ENCODE data around the gene ABCA13.

Gene ABCA13

DNA sequence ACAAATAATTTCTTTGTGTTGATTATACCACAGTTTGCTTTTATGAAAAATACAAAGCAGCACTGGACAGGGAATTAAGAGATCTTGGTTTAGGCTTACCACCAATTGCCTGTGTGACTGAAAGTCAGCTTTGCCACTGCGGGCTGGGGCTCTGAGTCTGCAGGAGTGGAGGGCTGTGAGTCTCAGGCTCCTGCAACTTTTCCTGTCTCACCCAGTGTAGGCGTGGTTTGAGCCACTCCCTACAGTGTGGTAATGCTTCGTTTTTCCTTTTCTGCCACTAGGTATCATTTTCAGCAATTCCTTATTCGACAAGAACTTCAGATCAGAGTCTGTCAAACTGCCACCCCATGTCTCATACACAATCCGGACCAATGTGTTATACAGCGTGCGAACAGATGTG, 180.6 kb downstream of the ABCA13 start:
- peak overlapping the region in 4 of 11 experiments; percentile 12 to 64 (median 59); a peak in 7 of 22 replicates for H3K9ac ChIP-seq
- no peaks in the 10 kb centered on the region for H3K27me3 ChIP-seq
- peak overlapping the region in 8 of 11 experiments; percentile 11 to 87 (median 82); a peak in 16 of 22 replicates for H3K27ac ChIP-seq
- H3K4me1 ChIP-seq: peaks cover 24 to 70% (median 49%) of the 10 kb centered on the region in 10 experiments
- peaks cover 0 to 4% (median 0%) of the 10 kb centered on the region in 11 experiments; a peak in 4 of 22 replicates for H3K9me3 ChIP-seq (replicated peaks in 1 of 11)
- no peaks in the 10 kb centered on the region for H4K20me1 ChIP-seq
- no peak for TF ChIP-seq Cebpa-rat (IDR thresholded peaks at IDR 0.05)
- H3K4me2 ChIP-seq: peak overlapping the region in 9 of 11 experiments; percentile 1 to 70 (median 57); a peak in 16 of 22 replicates
- no peaks in the 10 kb centered on the region for H3K36me3 ChIP-seq
- no peak overlapping the region; a peak in 2 of 20 replicates for H3K4me3 ChIP-seq

DNA sequence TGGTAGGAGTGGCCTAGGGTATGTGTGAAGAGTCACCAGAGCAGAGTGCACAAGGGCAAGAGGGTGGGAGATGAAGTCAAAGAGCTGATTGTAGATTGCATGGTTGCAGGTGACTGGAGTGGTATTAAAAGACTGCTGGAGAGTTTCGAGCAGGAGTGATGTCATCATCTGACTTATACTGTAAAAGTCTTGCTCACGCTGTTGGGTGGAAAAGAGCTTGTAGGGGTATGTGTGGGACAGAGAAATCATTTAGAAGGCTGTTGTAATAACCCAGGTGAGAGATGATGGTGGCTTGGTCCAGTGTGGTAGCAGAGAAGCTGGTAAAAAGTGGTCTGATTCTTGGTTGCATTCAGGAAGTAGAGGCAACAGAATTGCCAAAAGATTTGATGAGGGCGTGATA, 184.1 kb downstream of the ABCA13 start:
- no peak overlapping the region for H3K4me3 ChIP-seq
- no peaks in the 10 kb centered on the region for H4K20me1 ChIP-seq
- H3K36me3 ChIP-seq: no peaks in the 10 kb centered on the region
- H3K4me2 ChIP-seq: peak overlapping the region in 4 of 11 experiments; percentile 48 to 67 (median 62); a peak in 2 of 22 replicates
- H3K9ac ChIP-seq: no peak overlapping the region
- H3K27me3 ChIP-seq: no peaks in the 10 kb centered on the region
- peaks cover 0 to 4% (median 0%) of the 10 kb centered on the region in 11 experiments; a peak in 3 of 22 replicates for H3K9me3 ChIP-seq (replicated peaks in 1 of 11)
- H3K4me1 ChIP-seq: peaks cover 19 to 49% (median 38%) of the 10 kb centered on the region in 10 experiments
- no peak overlapping the region for H3K27ac ChIP-seq
- TF ChIP-seq Cebpa-rat (IDR thresholded peaks at IDR 0.05): no peak

DNA sequence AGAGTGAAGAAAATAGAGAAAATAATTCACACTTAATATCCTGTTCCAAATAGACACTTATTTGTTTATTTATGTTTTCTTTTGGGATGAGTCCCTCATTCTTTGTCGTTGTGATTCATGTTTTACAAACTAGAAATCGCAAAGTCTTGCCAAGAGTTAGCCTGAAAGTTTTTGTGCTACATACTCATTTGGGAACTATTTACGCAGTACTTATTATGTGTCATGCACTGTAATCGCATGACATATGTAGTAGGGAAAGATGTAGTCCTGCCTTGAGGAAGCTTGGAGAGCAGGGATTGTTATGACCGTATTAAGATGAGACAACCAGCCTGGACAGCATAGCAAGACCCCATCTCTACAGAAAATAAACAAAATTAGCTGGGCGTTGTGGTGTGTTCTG, 189.3 kb downstream of the ABCA13 start:
- peaks cover 0 to 21% (median 14%) of the 10 kb centered on the region in 10 experiments; a peak in 14 of 20 replicates for H3K4me1 ChIP-seq
- H3K4me2 ChIP-seq: no peak overlapping the region
- no peak overlapping the region for H3K27ac ChIP-seq
- H3K36me3 ChIP-seq: no peaks in the 10 kb centered on the region
- no peaks in the 10 kb centered on the region for H4K20me1 ChIP-seq
- H3K27me3 ChIP-seq: no peaks in the 10 kb centered on the region
- no peak for TF ChIP-seq Cebpa-rat (IDR thresholded peaks at IDR 0.05)
- H3K9me3 ChIP-seq (replicated peaks in 1 of 11): peaks cover 0 to 4% (median 0%) of the 10 kb centered on the region in 11 experiments; a peak in 1 of 22 replicates
- H3K4me3 ChIP-seq: no peak overlapping the region
- no peak overlapping the region for H3K9ac ChIP-seq

DNA sequence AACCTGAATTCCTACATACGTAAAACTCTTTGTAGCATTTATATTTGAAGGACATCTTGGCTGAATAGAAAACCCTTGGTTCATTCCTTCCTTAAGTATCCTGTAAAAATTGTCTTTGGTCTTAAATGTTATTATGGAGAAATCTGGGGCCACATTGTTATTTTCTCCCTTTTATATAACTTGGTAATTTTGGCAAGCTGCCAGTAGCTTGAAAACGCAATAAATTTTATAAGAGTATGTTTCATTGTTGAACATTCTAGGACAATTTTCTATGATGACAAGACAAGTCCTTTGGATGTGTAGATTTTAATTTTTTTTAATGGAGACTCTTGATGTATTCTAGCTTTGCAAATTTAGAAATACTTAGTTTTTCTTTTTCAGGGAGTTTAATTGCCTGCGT, 191.9 kb downstream of the ABCA13 start:
- H3K27me3 ChIP-seq: no peaks in the 10 kb centered on the region
- no peaks in the 10 kb centered on the region for H3K36me3 ChIP-seq
- H3K4me1 ChIP-seq: peaks cover 0 to 4% (median 0%) of the 10 kb centered on the region in 10 experiments; a peak in 1 of 20 replicates
- no peak overlapping the region for H3K9ac ChIP-seq
- no peak overlapping the region for H3K4me2 ChIP-seq
- H3K9me3 ChIP-seq (replicated peaks in 1 of 11): peaks cover 0 to 4% (median 0%) of the 10 kb centered on the region in 11 experiments; a peak in 1 of 22 replicates
- no peak for TF ChIP-seq Cebpa-rat (IDR thresholded peaks at IDR 0.05)
- H4K20me1 ChIP-seq: no peaks in the 10 kb centered on the region
- H3K4me3 ChIP-seq: no peak overlapping the region
- no peak overlapping the region for H3K27ac ChIP-seq

DNA sequence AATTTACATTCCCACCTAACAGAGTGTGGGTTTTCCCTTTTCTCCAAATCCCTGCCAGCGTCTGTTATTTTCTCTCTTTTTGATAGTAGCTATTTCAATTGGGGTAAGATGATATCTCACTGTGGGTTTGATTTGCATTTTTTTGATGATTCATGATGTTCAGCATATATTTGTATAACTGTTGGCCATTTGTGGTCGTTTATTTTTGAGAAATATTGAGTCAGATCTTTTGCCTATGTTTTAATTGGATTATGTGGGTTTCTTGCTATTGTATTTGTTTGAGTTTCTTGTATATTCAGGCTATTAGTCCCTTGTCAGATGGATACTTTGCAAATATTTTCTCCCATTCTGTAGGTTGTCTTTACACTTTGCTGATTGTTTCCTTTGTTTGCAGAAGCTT, 193.8 kb downstream of the ABCA13 start:
- Histone ChIP-seq H3K9ac (no peak overlapping the region), H3K36me3 (no peaks in the 10 kb centered on the region), H3K4me3 (no peak overlapping the region), H3K4me2 (no peak overlapping the region; a peak in 1 of 22 replicates), H3K4me1 (peaks cover 0 to 4% (median 0%) of the 10 kb centered on the region in 10 experiments; a peak in 1 of 20 replicates), H3K27ac (no peak overlapping the region), H4K20me1 (no peaks in the 10 kb centered on the region), H3K27me3 (no peaks in the 10 kb centered on the region), H3K9me3 (replicated peaks in 1 of 11) (peaks cover 0 to 15% (median 5%) of the 10 kb centered on the region in 11 experiments; a peak in 6 of 22 replicates)
- no peak for TF ChIP-seq Cebpa-rat (IDR thresholded peaks at IDR 0.05)

DNA sequence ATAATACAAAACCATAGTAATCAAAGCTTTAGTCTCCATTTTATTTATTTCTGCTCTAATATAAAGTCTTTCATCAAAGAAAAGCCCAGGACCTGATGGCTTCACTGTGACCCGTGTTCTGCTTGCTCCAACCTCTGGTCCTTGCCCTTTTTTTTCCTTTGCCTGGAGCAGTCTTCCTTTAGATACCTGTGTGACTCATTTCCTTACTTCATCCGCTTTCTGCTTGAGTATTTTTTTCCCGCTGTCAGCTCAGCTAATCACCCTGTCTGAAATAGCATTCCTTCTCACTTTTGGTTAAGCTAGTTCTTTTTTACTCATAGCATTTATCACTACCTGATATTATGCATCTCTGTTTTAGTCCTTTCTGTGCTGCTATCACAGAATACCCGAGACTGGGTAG, 194.8 kb downstream of the ABCA13 start:
- no peak overlapping the region for H3K4me3 ChIP-seq
- no peak overlapping the region for H3K9ac ChIP-seq
- TF ChIP-seq Cebpa-rat (IDR thresholded peaks at IDR 0.05): no peak
- H3K4me2 ChIP-seq: no peak overlapping the region
- peaks cover 8 to 22% (median 15%) of the 10 kb centered on the region in 11 experiments for H3K9me3 ChIP-seq (replicated peaks in 1 of 11)
- H4K20me1 ChIP-seq: no peaks in the 10 kb centered on the region
- H3K36me3 ChIP-seq: no peaks in the 10 kb centered on the region
- no peak overlapping the region for H3K27ac ChIP-seq
- no peaks in the 10 kb centered on the region for H3K27me3 ChIP-seq
- H3K4me1 ChIP-seq: peaks cover 0 to 4% (median 0%) of the 10 kb centered on the region in 10 experiments; a peak in 1 of 20 replicates

DNA sequence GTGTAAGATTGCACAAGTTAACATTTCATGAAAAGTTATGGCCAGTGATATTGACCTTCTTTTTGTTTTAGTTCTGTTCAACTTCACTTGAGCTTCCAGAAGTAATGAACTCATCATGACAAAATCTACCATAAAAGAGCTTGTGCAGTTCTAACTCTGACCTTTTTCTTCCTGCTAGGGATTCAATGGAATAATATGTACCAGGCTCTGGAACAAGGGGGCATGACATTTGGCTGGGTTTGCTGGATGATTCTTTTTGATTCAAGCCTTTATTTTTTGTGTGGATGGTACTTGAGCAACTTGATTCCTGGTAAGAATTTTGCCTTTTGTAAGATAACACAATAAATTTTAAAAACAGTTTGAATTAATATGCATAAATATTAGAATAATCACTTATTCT, 205.0 kb downstream of the ABCA13 start:
- TF ChIP-seq Cebpa-rat (IDR thresholded peaks at IDR 0.05): no peak
- Histone ChIP-seq H3K4me3 (no peak overlapping the region), H3K27me3 (no peaks in the 10 kb centered on the region), H3K9me3 (replicated peaks in 1 of 11) (peaks cover 2 to 7% (median 4%) of the 10 kb centered on the region in 11 experiments; a peak in 20 of 22 replicates), H3K27ac (no peak overlapping the region), H3K4me1 (peaks cover 0 to 16% (median 8%) of the 10 kb centered on the region in 10 experiments; a peak in 12 of 20 replicates), H3K4me2 (no peak overlapping the region), H3K36me3 (no peaks in the 10 kb centered on the region), H3K9ac (no peak overlapping the region), H4K20me1 (no peaks in the 10 kb centered on the region)

DNA sequence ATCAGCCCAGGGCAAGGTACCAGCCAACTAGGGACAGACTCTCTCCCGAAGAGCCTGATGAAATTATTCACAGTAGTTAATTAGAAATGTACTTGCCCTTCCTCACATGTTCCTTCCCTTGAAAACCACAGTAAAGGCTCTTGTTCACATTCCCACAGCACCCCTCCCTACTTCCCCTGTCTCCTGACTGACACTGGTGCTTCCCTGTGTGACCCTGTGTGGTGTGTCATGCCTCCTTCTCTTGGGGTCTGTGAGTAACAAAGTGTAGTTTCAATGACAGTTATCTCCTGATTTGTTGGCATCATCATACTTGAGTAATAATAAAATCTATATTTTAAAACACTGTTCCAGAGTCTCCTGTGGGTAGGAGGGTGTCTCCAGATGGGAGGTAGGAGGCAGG, 209.7 kb downstream of the ABCA13 start:
- Histone ChIP-seq H3K4me2 (peak overlapping the region in 6 of 11 experiments; percentile 34 to 60 (median 36); a peak in 11 of 22 replicates), H3K9me3 (replicated peaks in 1 of 11) (no peaks in the 10 kb centered on the region), H3K27me3 (no peaks in the 10 kb centered on the region), H4K20me1 (no peaks in the 10 kb centered on the region), H3K36me3 (no peaks in the 10 kb centered on the region), H3K4me3 (no peak overlapping the region), H3K27ac (no peak overlapping the region), H3K9ac (no peak overlapping the region), H3K4me1 (peaks cover 0 to 18% (median 7%) of the 10 kb centered on the region in 10 experiments; a peak in 12 of 20 replicates)
- TF ChIP-seq Cebpa-rat (IDR thresholded peaks at IDR 0.05): no peak

DNA sequence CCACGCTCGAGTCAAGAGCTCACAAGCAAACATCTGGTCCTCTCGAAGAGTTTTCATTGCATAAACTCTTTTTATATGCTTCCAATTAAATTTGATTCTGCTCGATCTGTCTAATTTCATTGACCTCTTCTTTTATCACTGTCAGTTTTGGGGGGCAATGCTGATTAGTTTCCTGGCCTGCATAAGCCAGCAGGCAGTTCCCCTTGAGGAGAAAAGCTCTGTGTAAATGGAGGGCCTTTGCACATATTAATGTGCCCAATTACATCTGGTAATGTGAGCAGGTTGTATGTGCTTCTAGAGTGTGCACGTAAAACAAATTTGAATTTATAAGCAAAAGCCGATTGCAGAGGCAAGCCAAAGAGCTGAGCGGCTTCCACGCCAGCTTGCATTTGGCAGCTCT, 210.3 kb downstream of the ABCA13 start:
- no peaks in the 10 kb centered on the region for H3K9me3 ChIP-seq (replicated peaks in 1 of 11)
- H3K4me2 ChIP-seq: no peak overlapping the region
- no peak overlapping the region for H3K9ac ChIP-seq
- H3K4me1 ChIP-seq: peaks cover 0 to 18% (median 7%) of the 10 kb centered on the region in 10 experiments; a peak in 12 of 20 replicates
- H3K27me3 ChIP-seq: no peaks in the 10 kb centered on the region
- H4K20me1 ChIP-seq: no peaks in the 10 kb centered on the region
- no peak for TF ChIP-seq Cebpa-rat (IDR thresholded peaks at IDR 0.05)
- no peak overlapping the region for H3K27ac ChIP-seq
- H3K36me3 ChIP-seq: no peaks in the 10 kb centered on the region
- no peak overlapping the region for H3K4me3 ChIP-seq

Measured in BLaER1 treated with 17β-estradiol and CSF1 and Interleukin-3, amounts not matched to agents 10 nM and 100 nM (cell line).